ENCODE measurements around the gene FOXR1. TPM values are rescaled to one million over a fixed set of nuclear protein-coding genes. Genes with fewer than 3 reads are reported as not detected.

FOXR1 gene
- total and polyA plus RNA-seq, 8 donors = not detected

- no peaks in the 10 kb centered on the region for H3K27me3 ChIP-seq
- peak overlapping the region in 3 of 4 donors; percentile 15 to 58 (median 32) for H3K27ac ChIP-seq
- H3K9me3 ChIP-seq = no peaks in the 10 kb centered on the region
- peaks cover 0 to 16% (median 14%) of the 10 kb centered on the region in 3 donors for H3K36me3 ChIP-seq
- no peak for ATAC-seq
- peak in 1 of 6 donors; percentile 48 for DNase-seq
- intact Hi-C loops (cut with DNase I) = no loop called here
- no peak for FAIRE-seq
- peaks cover 22 to 42% (median 29%) of the 10 kb centered on the region in 3 donors for H3K4me1 ChIP-seq
- 72 to 78% methylated on average over 15 of the region's 15 CpGs for WGBS, 2 donors
- TF ChIP-seq CTCF (IDR thresholded peaks at IDR 0.05) = no peak
- no peak overlapping the region for H3K4me3 ChIP-seq
These were observed 53.0 kb downstream of the FOXR1 start for GRCh38 chr11:119024430-119025098.

GRCh38 chr11:119025099-119025473 is 53.5 kb downstream of the FOXR1 start:
- intact Hi-C loops (cut with DNase I) = no loop called here
- peaks cover 20 to 40% (median 24%) of the 10 kb centered on the region in 3 donors for H3K4me1 ChIP-seq
- 68 to 69% methylated on average over 5 of the region's 5 CpGs for WGBS, 2 donors
- H3K36me3 ChIP-seq = peaks cover 0 to 16% (median 14%) of the 10 kb centered on the region in 3 donors
- ATAC-seq = no peak
- no peaks in the 10 kb centered on the region for H3K9me3 ChIP-seq
- H3K27me3 ChIP-seq = no peaks in the 10 kb centered on the region
- H3K27ac ChIP-seq = peak overlapping the region in 3 of 4 donors; percentile 15 to 58 (median 32)
- no peak for TF ChIP-seq CTCF (IDR thresholded peaks at IDR 0.05)
- H3K4me3 ChIP-seq = no peak overlapping the region
- DNase-seq = no peak
- FAIRE-seq = no peak

- ATAC-seq = no peak
- intact Hi-C loops (cut with DNase I) = no loop called here
- no peak for TF ChIP-seq CTCF (IDR thresholded peaks at IDR 0.05)
- Histone ChIP-seq H3K9me3 (no peaks in the 10 kb centered on the region), H3K4me3 (no peak overlapping the region), H3K27me3 (no peaks in the 10 kb centered on the region), H3K4me1 (peaks cover 16 to 35% (median 22%) of the 10 kb centered on the region in 3 donors), H3K36me3 (peaks cover 0 to 16% (median 14%) of the 10 kb centered on the region in 3 donors), H3K27ac (peak overlapping the region in 3 of 4 donors; percentile 15 to 55 (median 32))
- FAIRE-seq = no peak
- DNase-seq = no peak
- WGBS, 2 donors = 89 to 92% methylated on average over 5 of the region's 5 CpGs
These were observed 54.0 kb downstream of the FOXR1 start for GRCh38 chr11:119025541-119025940.

GRCh38 chr11:119025978-119026766 is 54.6 kb downstream of the FOXR1 start:
- Histone ChIP-seq H3K4me1 (peaks cover 11 to 30% (median 17%) of the 10 kb centered on the region in 3 donors), H3K4me3 (peak overlapping the region in 1 of 4 donors; percentile 62), H3K36me3 (peaks cover 0 to 16% (median 14%) of the 10 kb centered on the region in 3 donors), H3K27me3 (no peaks in the 10 kb centered on the region), H3K27ac (peak overlapping the region in 3 of 4 donors; percentile 32 to 55 (median 34)), H3K9me3 (no peaks in the 10 kb centered on the region)
- DNase-seq (peak in 1 of 6 donors; percentile 8), FAIRE-seq (no peak), ATAC-seq (no peak)
- TF ChIP-seq CTCF (IDR thresholded peaks at IDR 0.05) = no peak
- intact Hi-C loops (cut with DNase I) = no loop called here
- WGBS, 2 donors = 77 to 82% methylated on average over 16 of the region's 16 CpGs

Data from pancreas (tissue), 10 donors.